Stomach (tissue), 4 donors: ENCODE results near the gene DSE.

Experiments used
- EP300 ChIP-seq: sonication (generic); formaldehyde crosslinking; IDR thresholded peaks from one replicate; pipeline ENCODE4 v1.6.1; 2017; ENCODE audit warnings: antibody characterized with exemption
- POLR2A ChIP-seq, 4 donors: fragments of 450-650 bp; IDR thresholded peaks; one replicate each; pipeline ENCODE4 v1.6.1; 2016; ENCODE audit warnings: antibody characterized with exemption in 4 of 4, control low read depth in 2 of 4, mild to moderate bottlenecking in 1 of 4, moderate library complexity in 1 of 4
- POLR2AphosphoS5 ChIP-seq, 3 donors: sonication (generic); formaldehyde crosslinking; IDR thresholded peaks; one replicate each; pipeline ENCODE4 v1.6.1; 2016; ENCODE audit warnings: antibody characterized with exemption in 3 of 3
- TF ChIP-seq, protein P1 (sequence below), 7 experiments: fragments of 450-650 bp in 4 of 7; fragments of 200-600 bp in 3 of 7; sonication (generic) in 3 of 7; IDR thresholded peaks; one replicate each; pipeline ENCODE4 v1.5.1; 2016 to 2019; ENCODE audit warnings: antibody characterized with exemption in 7 of 7, control low read depth in 2 of 7, mild to moderate bottlenecking in 1 of 7

DNA sequence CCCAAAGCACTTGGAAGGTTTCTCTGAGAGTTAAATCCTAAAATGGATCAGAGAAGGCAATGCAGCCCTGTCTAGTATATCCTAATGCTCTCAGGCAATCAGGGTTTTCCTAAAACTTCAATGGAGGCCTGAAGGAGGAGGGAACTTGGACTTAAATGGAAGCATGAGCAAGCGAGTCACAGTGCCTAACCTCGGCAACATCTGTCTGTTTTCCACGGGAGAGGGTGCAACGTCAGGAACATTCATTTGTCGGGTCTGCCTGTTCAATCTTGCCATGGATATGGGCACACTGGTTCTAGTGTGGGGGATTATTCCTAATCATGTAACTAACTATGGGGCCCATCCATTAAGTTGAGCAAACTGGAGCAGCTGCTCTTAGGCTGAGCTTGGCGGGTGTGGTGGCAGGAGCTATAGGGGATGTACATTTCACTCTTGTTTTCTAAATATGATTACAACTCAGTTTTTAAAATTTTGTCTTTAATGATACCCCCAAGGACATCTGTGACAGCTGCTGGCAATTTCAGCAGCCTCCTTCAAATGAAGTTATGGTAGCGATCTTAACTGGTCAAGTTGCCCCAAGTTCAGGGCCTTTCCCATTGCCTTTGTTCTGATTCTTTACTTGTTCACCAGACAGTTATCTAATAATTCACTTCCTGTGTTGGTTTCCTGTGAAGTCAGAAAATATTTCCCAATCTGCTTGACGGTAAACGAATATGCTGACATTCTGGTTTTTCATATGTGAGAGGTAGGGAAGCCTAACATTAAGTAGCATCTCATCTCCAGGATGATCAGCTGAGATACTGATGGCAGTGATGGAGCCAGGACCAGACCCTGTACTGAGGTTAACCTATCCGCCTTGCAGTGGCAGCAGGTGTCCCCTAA, 21.6 kb downstream of the DSE start:
- TF ChIP-seq POLR2AphosphoS5 (IDR thresholded peaks at IDR 0.05) (no peak), EP300 (no peak), POLR2A (IDR thresholded peaks at IDR 0.05) (no peak)
- TF ChIP-seq, protein P1, sequence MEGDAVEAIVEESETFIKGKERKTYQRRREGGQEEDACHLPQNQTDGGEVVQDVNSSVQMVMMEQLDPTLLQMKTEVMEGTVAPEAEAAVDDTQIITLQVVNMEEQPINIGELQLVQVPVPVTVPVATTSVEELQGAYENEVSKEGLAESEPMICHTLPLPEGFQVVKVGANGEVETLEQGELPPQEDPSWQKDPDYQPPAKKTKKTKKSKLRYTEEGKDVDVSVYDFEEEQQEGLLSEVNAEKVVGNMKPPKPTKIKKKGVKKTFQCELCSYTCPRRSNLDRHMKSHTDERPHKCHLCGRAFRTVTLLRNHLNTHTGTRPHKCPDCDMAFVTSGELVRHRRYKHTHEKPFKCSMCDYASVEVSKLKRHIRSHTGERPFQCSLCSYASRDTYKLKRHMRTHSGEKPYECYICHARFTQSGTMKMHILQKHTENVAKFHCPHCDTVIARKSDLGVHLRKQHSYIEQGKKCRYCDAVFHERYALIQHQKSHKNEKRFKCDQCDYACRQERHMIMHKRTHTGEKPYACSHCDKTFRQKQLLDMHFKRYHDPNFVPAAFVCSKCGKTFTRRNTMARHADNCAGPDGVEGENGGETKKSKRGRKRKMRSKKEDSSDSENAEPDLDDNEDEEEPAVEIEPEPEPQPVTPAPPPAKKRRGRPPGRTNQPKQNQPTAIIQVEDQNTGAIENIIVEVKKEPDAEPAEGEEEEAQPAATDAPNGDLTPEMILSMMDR (IDR thresholded peaks at IDR 0.05), result no peak
